GM12892 (cell line): ENCODE data around the gene LRMDA.

Source experiments
- DNase-seq: peaks from one replicate; pipeline ENCODE4 v3.0.0; 2011; ENCODE audit not compliant: insufficient read length
- FAIRE-seq: peaks from 2 replicates; lab custom pipeline; 2011; peaks lifted over from hg19 to GRCh38; lab: Jason Lieb, UNC
- POLR2A ChIP-seq: IDR thresholded peaks from 2 replicates; pipeline ENCODE4 v1.6.1; 2011; ENCODE audit warnings: low read depth, low read length, control low read depth
- POLR2AphosphoS5 ChIP-seq: IDR thresholded peaks from 2 replicates; pipeline ENCODE4 v1.6.1; 2011; ENCODE audit warnings: low read depth, low read length, control low read depth
- TAF1 ChIP-seq: IDR thresholded peaks from 2 replicates; pipeline ENCODE4 v1.6.1; 2011; ENCODE audit warnings: low read depth, mild to moderate bottlenecking, control low read depth, low read length, borderline replicate concordance

The LRMDA gene

GRCh38 chr10:75568450-75569130, 137.2 kb downstream of the LRMDA start:
- DNase-seq, result no peak
- FAIRE-seq, result no peak
- TF ChIP-seq POLR2AphosphoS5, result no peak
- TF ChIP-seq TAF1, result no peak
- no peak for TF ChIP-seq POLR2A

GRCh38 chr10:75569506-75569905, 138.1 kb downstream of the LRMDA start:
- DNase-seq (no peak), FAIRE-seq (no peak)
- TF ChIP-seq TAF1 (no peak), POLR2A (no peak), POLR2AphosphoS5 (no peak)

GRCh38 chr10:75572478-75572877, 141.1 kb downstream of the LRMDA start:
- DNase-seq (no peak), FAIRE-seq (no peak)
- TF ChIP-seq POLR2AphosphoS5 (no peak), TAF1 (no peak), POLR2A (no peak)

GRCh38 chr10:75575940-75576339, 144.5 kb downstream of the LRMDA start:
- DNase-seq (no peak), FAIRE-seq (no peak)
- TF ChIP-seq POLR2AphosphoS5 (no peak), TAF1 (no peak), POLR2A (no peak)

- no peak for TF ChIP-seq POLR2A
- no peak for TF ChIP-seq POLR2AphosphoS5
- TF ChIP-seq TAF1, result no peak
- DNase-seq, result no peak
- no peak for FAIRE-seq
These were observed 150.7 kb downstream of the LRMDA start for GRCh38 chr10:75582102-75582501.

GRCh38 chr10:75585294-75585693, 153.9 kb downstream of the LRMDA start:
- no peak for FAIRE-seq
- TF ChIP-seq TAF1 (no peak), POLR2AphosphoS5 (no peak), POLR2A (no peak)
- no peak for DNase-seq

GRCh38 chr10:75586814-75587213, 155.4 kb downstream of the LRMDA start:
- DNase-seq, result no peak
- TF ChIP-seq POLR2A (no peak), TAF1 (no peak), POLR2AphosphoS5 (no peak)
- no peak for FAIRE-seq

- TF ChIP-seq TAF1 (no peak), POLR2A (no peak), POLR2AphosphoS5 (no peak)
- FAIRE-seq (no peak), DNase-seq (no peak)
These were observed 156.6 kb downstream of the LRMDA start for GRCh38 chr10:75588031-75588430.

GRCh38 chr10:75589895-75590654, 158.7 kb downstream of the LRMDA start:
- FAIRE-seq, result no peak
- no peak for TF ChIP-seq POLR2AphosphoS5
- TF ChIP-seq TAF1, result no peak
- no peak for TF ChIP-seq POLR2A

GRCh38 chr10:75592151-75592787, 160.8 kb downstream of the LRMDA start:
- no peak for TF ChIP-seq POLR2A
- no peak for TF ChIP-seq TAF1
- no peak for TF ChIP-seq POLR2AphosphoS5
- no peak for DNase-seq
- no peak for FAIRE-seq

More at GRCh38 chr10:75589895-75590654, 158.7 kb downstream of the LRMDA start:
- DNase-seq, result no peak

- FAIRE-seq, result no peak
- TF ChIP-seq POLR2AphosphoS5, result no peak
- TF ChIP-seq POLR2A, result no peak
- TF ChIP-seq TAF1, result no peak
- DNase-seq, result no peak
These were observed 161.6 kb downstream of the LRMDA start for GRCh38 chr10:75592791-75593643.
